Brain microvascular endothelial cell (primary cell): Measurements from ENCODE around the gene FBN1.
A peak's percentile ranks its signal among the peaks of the same experiment; 100 is the strongest.

ENCODE experiments used
- DNase-seq: peaks from one replicate; pipeline ENCODE4 v3.0.0-alpha.2; 2020
- H3K27ac ChIP-seq: fragments of 250-450 bp; sonication (Bioruptor Pico); 2 replicates; pipeline ENCODE4 v1.5.1; 2020; ENCODE audit warnings: mild to moderate bottlenecking, moderate library complexity
- H3K27me3 ChIP-seq: fragments of 250-450 bp; sonication (Bioruptor Pico); replicated peaks from 2 replicates; pipeline ENCODE4 v1.5.1; 2020; ENCODE audit warnings: mild to moderate bottlenecking
- H3K36me3 ChIP-seq: fragments of 250-450 bp; sonication (Bioruptor Pico); replicated peaks from 2 replicates; pipeline ENCODE4 v1.5.1; 2020; ENCODE audit warnings: mild to moderate bottlenecking
- H3K4me3 ChIP-seq: 2 replicates; pipeline ENCODE4 v1.5.1; 2011; ENCODE audit warnings: low read depth, mild to moderate bottlenecking, control low read depth, low read length, moderate library complexity
- in situ Hi-C: cut with HindIII; loops from 2 replicates; pipeline ENCODE4 v1.10.0; 2017; ENCODE audit warnings: low sequenced_read_pairs, low pct_ligation_motif_present
- TF ChIP-seq, protein P1 (sequence below): IDR thresholded peaks from 2 replicates; pipeline ENCODE4 v1.5.1; 2011; ENCODE audit warnings: low read depth, mild to moderate bottlenecking, moderate library complexity, low read length, control low read depth, inconsistent platforms; ENCODE audit errors: missing control alignments

Gene FBN1

GRCh38 chr15:48366584-48367312, 278.8 kb downstream of the FBN1 start:
- in situ Hi-C loops = no loop called here
- DNase-seq = peak; percentile 82
- Histone ChIP-seq H3K27ac (peak overlapping the region; percentile 35), H3K36me3 (no peaks in the 10 kb centered on the region), H3K27me3 (no peaks in the 10 kb centered on the region), H3K4me3 (no peak overlapping the region)
- TF ChIP-seq, protein P1, sequence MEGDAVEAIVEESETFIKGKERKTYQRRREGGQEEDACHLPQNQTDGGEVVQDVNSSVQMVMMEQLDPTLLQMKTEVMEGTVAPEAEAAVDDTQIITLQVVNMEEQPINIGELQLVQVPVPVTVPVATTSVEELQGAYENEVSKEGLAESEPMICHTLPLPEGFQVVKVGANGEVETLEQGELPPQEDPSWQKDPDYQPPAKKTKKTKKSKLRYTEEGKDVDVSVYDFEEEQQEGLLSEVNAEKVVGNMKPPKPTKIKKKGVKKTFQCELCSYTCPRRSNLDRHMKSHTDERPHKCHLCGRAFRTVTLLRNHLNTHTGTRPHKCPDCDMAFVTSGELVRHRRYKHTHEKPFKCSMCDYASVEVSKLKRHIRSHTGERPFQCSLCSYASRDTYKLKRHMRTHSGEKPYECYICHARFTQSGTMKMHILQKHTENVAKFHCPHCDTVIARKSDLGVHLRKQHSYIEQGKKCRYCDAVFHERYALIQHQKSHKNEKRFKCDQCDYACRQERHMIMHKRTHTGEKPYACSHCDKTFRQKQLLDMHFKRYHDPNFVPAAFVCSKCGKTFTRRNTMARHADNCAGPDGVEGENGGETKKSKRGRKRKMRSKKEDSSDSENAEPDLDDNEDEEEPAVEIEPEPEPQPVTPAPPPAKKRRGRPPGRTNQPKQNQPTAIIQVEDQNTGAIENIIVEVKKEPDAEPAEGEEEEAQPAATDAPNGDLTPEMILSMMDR = no peak

- in situ Hi-C loops = no loop called here
- TF ChIP-seq, protein P1 = no peak
- DNase-seq = no peak
- Histone ChIP-seq H3K4me3 (no peak overlapping the region), H3K27ac (no peak overlapping the region), H3K36me3 (no peaks in the 10 kb centered on the region), H3K27me3 (no peaks in the 10 kb centered on the region)
These were observed 279.9 kb downstream of the FBN1 start for GRCh38 chr15:48365575-48365974.

GRCh38 chr15:48363474-48363873, 282.0 kb downstream of the FBN1 start:
- Histone ChIP-seq H3K27me3 (no peaks in the 10 kb centered on the region), H3K27ac (no peak overlapping the region), H3K4me3 (no peak overlapping the region), H3K36me3 (no peaks in the 10 kb centered on the region)
- in situ Hi-C loops = no loop called here
- TF ChIP-seq, protein P1 = no peak
- no peak for DNase-seq

DNA sequence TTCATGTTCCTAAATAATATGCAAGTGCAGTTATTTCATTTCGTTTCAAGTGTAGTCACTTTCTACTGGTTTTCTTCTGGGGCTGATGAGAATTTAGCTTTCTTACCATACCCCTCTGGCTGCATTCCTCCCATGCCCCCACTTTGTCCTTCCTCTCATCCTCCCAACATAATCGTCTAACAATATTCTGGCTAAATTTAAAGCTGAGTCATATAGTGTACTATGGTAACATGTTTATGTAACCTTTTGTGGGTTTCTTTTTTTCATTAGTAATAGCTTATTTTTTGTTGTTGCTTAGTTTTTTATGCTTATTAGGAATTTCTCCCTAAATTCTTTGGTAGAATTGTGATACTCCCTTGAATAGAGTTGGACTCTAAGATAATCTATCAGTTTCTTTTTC, 283.8 kb downstream of the FBN1 start:
- in situ Hi-C loops = no loop called here
- TF ChIP-seq, protein P1 = no peak
- DNase-seq = peak; percentile 48
- peak overlapping the region; percentile 93 for H3K27ac ChIP-seq
- no peaks in the 10 kb centered on the region for H3K27me3 ChIP-seq
- no peaks in the 10 kb centered on the region for H3K36me3 ChIP-seq
- H3K4me3 ChIP-seq = no peak overlapping the region

- in situ Hi-C loops = no loop called here
- peak; percentile 79 for DNase-seq
- Histone ChIP-seq H3K27ac (peak overlapping the region; percentile 93), H3K27me3 (no peaks in the 10 kb centered on the region), H3K4me3 (no peak overlapping the region), H3K36me3 (no peaks in the 10 kb centered on the region)
- TF ChIP-seq, protein P1 = no peak
These were observed 284.7 kb downstream of the FBN1 start for GRCh38 chr15:48360841-48361240.
